ENCODE measurements around the gene GPR183.
A peak's percentile ranks its signal among the peaks of the same experiment; 100 is the strongest.
"Not testable (repeated sequence)": the region's sequence is repeated elsewhere in the genome, so short reads cannot be mapped to it uniquely, and the experiment has no call there.

The GPR183 gene

GRCh38 chr13:99265821-99266426 lies 41.3 kb downstream of the GPR183 start:
- peak; percentile 1 for DNase-seq

GRCh38 chr13:99265162-99265800 lies 41.9 kb downstream of the GPR183 start:
- no peak for DNase-seq

- DNase-seq = no peak
Observed at GRCh38 chr13:99264051-99264450, 43.1 kb downstream of the GPR183 start.

GRCh38 chr13:99263126-99263785 lies 43.9 kb downstream of the GPR183 start:
- DNase-seq = no peak

- DNase-seq = no peak
Observed at GRCh38 chr13:99261059-99261458, 46.1 kb downstream of the GPR183 start.

GRCh38 chr13:99260216-99260615 lies 47.0 kb downstream of the GPR183 start:
- DNase-seq = no peak

- DNase-seq = no peak
Observed at GRCh38 chr13:99258946-99259345, 48.3 kb downstream of the GPR183 start.

GRCh38 chr13:99258210-99258860 lies 48.9 kb downstream of the GPR183 start, which contains the start of gene GPR18:
GPR18 (minus strand) TSS chr13:99258379; CDS start chr13:99255872, 2,507 bp downstream.
- DNase-seq = no peak

- no peak for DNase-seq
Observed at GRCh38 chr13:99257291-99257690, 49.9 kb downstream of the GPR183 start.

- no peak for DNase-seq
Observed at GRCh38 chr13:99256709-99257108, 50.5 kb downstream of the GPR183 start.

GRCh38 chr13:99256283-99256682 lies 50.9 kb downstream of the GPR183 start:
- no peak for DNase-seq

GRCh38 chr13:99255271-99255670 lies 51.9 kb downstream of the GPR183 start:
- no peak for DNase-seq

GRCh38 chr13:99254830-99255229 lies 52.4 kb downstream of the GPR183 start:
- DNase-seq = no peak

GRCh38 chr13:99251921-99252320 lies 55.3 kb downstream of the GPR183 start:
- DNase-seq = no peak

GRCh38 chr13:99250982-99251825 lies 56.0 kb downstream of the GPR183 start:
- DNase-seq = no peak

- DNase-seq = not testable (repeated sequence)
Observed at GRCh38 chr13:99249606-99250005, 57.6 kb downstream of the GPR183 start.

GRCh38 chr13:99249178-99249577 lies 58.0 kb downstream of the GPR183 start:
- DNase-seq = not testable (repeated sequence)

- no peak for DNase-seq
Observed at GRCh38 chr13:99246100-99246499, 61.1 kb downstream of the GPR183 start.

Data from NCI-H510A (cell line).